IMR-90 (cell line): ENCODE results near the gene ADCY4. TPM values are rescaled to one million over a fixed set of nuclear protein-coding genes. Genes with fewer than 3 reads are reported as not detected.

Experiments
- ATAC-seq: fragments of 200-7000 bp; cut with Tn5 transposase; 2 replicates; pipeline ENCODE4 v1.9.1; 2020; ENCODE audit warnings: low read depth, mild to moderate bottlenecking, moderate library complexity
- BruUV-seq: library from RNA; stranded (reverse); fragments of 400-500 nt; replicated peaks from 2 replicates; lab custom pipeline; 2021; lab: Mats Ljungman, UMichigan
- CTCF ChIA-PET: fragments of 300-600 bp; formaldehyde crosslinking; extraction: SDS; loops from one replicate; lab custom pipeline; 2021; ENCODE audit warnings: antibody characterized with exemption; lab: Yijun Ruan, JAX
- POLR2A ChIA-PET: fragments of 300-600 bp; sonication (Branson Sonifier 250); formaldehyde crosslinking; loops from one replicate; lab custom pipeline; 2022; ENCODE audit warnings: antibody characterized with exemption; ENCODE audit not compliant: unreplicated experiment; lab: Charles Lee
- DNase-seq: peaks from one replicate; pipeline ENCODE4 v3.0.0; 2013
- H2AFZ ChIP-seq: replicated peaks from 2 replicates; pipeline ENCODE3; 2013; ENCODE audit warnings: low read length, mild to moderate bottlenecking; ENCODE audit not compliant: poor library complexity
- H2AK5ac ChIP-seq: 2 replicates; pipeline ENCODE4 v1.6.1; 2013; ENCODE audit warnings: low read depth, low read length, inconsistent platforms
- H2AK9ac ChIP-seq: replicated peaks from 2 replicates; pipeline ENCODE3; 2013; ENCODE audit warnings: mild to moderate bottlenecking, low read depth, low read length, moderate library complexity; ENCODE audit not compliant: poor library complexity
- H2BK120ac ChIP-seq: 2 replicates; pipeline ENCODE4 v1.6.1; 2013; ENCODE audit warnings: low read depth, low read length, inconsistent platforms
- H2BK15ac ChIP-seq: 3 replicates; pipeline ENCODE4 v1.6.1; 2013; ENCODE audit warnings: low read depth, low read length, inconsistent platforms
- H2BK20ac ChIP-seq: 2 replicates; pipeline ENCODE4 v1.6.1; 2013; ENCODE audit warnings: low read depth, mild to moderate bottlenecking, inconsistent platforms, low read length, moderate library complexity
- H2BK5ac ChIP-seq: 2 replicates; pipeline ENCODE4 v1.6.1; 2013; ENCODE audit warnings: mild to moderate bottlenecking, low read depth, low read length, inconsistent platforms; ENCODE audit not compliant: poor library complexity, severe bottlenecking
- H3K14ac ChIP-seq: replicated peaks from 2 replicates; pipeline ENCODE4 v1.6.1; 2013; ENCODE audit warnings: low read depth, low read length, inconsistent platforms
- H3K18ac ChIP-seq: 2 replicates; pipeline ENCODE4 v1.6.1; 2013; ENCODE audit warnings: low read depth, low read length, control low read depth
- H3K23ac ChIP-seq: 2 replicates; pipeline ENCODE4 v1.6.1; 2013; ENCODE audit warnings: low read depth, low read length, inconsistent platforms
- H3K27ac ChIP-seq: 2 replicates; pipeline ENCODE4 v1.5.1; 2013; ENCODE audit warnings: mild to moderate bottlenecking, control low read depth, low read length; ENCODE audit not compliant: insufficient read depth
- H3K27me3 ChIP-seq: 2 replicates; pipeline ENCODE4 v1.6.1; 2013; ENCODE audit warnings: low read length; ENCODE audit not compliant: control insufficient read depth, insufficient read depth
- H3K36me3 ChIP-seq: 2 replicates; pipeline ENCODE4 v1.6.1; 2013; ENCODE audit warnings: low read length, mixed read lengths; ENCODE audit not compliant: control insufficient read depth, insufficient read depth
- H3K4ac ChIP-seq: 2 replicates; pipeline ENCODE4 v1.6.1; 2013; ENCODE audit warnings: low read depth, low read length, inconsistent platforms
- H3K4me1 ChIP-seq: 2 replicates; pipeline ENCODE4 v1.6.1; 2013; ENCODE audit warnings: low read length, mixed read lengths; ENCODE audit not compliant: control insufficient read depth, insufficient read depth
- H3K4me2 ChIP-seq: 2 replicates; pipeline ENCODE4 v1.6.1; 2013; ENCODE audit warnings: low read depth, mild to moderate bottlenecking, control low read depth, low read length, moderate library complexity
- H3K4me3 ChIP-seq: 2 replicates; pipeline ENCODE4 v1.5.1; 2013; ENCODE audit warnings: low read depth, mild to moderate bottlenecking, control low read depth, low read length, moderate library complexity; ENCODE audit not compliant: insufficient read depth
- H3K56ac ChIP-seq: 2 replicates; pipeline ENCODE4 v1.6.1; 2013; ENCODE audit warnings: low read length, inconsistent platforms; ENCODE audit not compliant: insufficient read depth; ENCODE audit errors: extremely low read depth
- H3K79me1 ChIP-seq, 2 experiments: 2 replicates each; pipeline ENCODE4 v1.6.1; 2013; ENCODE audit warnings: low read length in 2 of 2, inconsistent platforms in 1 of 2, low read depth in 1 of 2
- H3K9ac ChIP-seq: 2 replicates; pipeline ENCODE4 v1.6.1; 2013; ENCODE audit warnings: low read depth, low read length, control low read depth
- H3K9me1 ChIP-seq: 2 replicates; pipeline ENCODE4 v1.6.1; 2013; ENCODE audit warnings: low read length, inconsistent platforms; ENCODE audit not compliant: insufficient read depth
- H3K9me3 ChIP-seq: 2 replicates; pipeline ENCODE4 v1.6.1; 2013; ENCODE audit warnings: low read length; ENCODE audit not compliant: control insufficient read depth, insufficient read depth
- H4K20me1 ChIP-seq: 2 replicates; pipeline ENCODE4 v1.6.1; 2013; ENCODE audit warnings: low read length, inconsistent platforms; ENCODE audit not compliant: insufficient read depth
- H4K5ac ChIP-seq: 2 replicates; pipeline ENCODE4 v1.6.1; 2013; ENCODE audit warnings: mild to moderate bottlenecking, low read depth, low read length, control low read depth
- H4K8ac ChIP-seq, 2 experiments: 2 replicates each; pipeline ENCODE4 v1.6.1; 2013; ENCODE audit warnings: low read depth in 2 of 2, low read length in 2 of 2, control low read depth in 1 of 2, inconsistent platforms in 1 of 2
- H4K91ac ChIP-seq: 2 replicates; pipeline ENCODE4 v1.6.1; 2013; ENCODE audit warnings: low read depth, low read length, inconsistent platforms; ENCODE audit not compliant: insufficient read depth
- CHD1 ChIP-seq: IDR thresholded peaks from 2 replicates; pipeline ENCODE4 v1.6.1; 2012; ENCODE audit warnings: low read depth, low read length, improper control_type of control experiment
- CTCF ChIP-seq: conservative IDR thresholded peaks from 2 replicates; pipeline ENCODE4 v1.5.1; 2012; ENCODE audit warnings: mild to moderate bottlenecking, low read depth, low read length, improper control_type of control experiment
- RFX5 ChIP-seq: IDR thresholded peaks from 2 replicates; pipeline ENCODE4 v1.8.0; 2012; ENCODE audit warnings: low read depth, mild to moderate bottlenecking, low read length, moderate library complexity
- SMC3 ChIP-seq: fragments of 150-350 bp; IDR thresholded peaks from 2 replicates; pipeline ENCODE4 v1.6.1; 2016; ENCODE audit warnings: low read depth, mild to moderate bottlenecking, antibody characterized with exemption, low read length, moderate library complexity
- WGBS, 2 experiments: methylation state at CpG; one replicate each; pipeline versions ENCODE4 v1.1.5 to v1.1.7; 2013; ENCODE audit warnings: missing lambda C conversion rate in 2 of 2; ENCODE audit not compliant: insufficient read length in 1 of 2; ENCODE audit errors: extremely low coverage in 2 of 2; 5-methylcytosine and 5-hydroxymethylcytosine counted together
- dilution Hi-C: fragments of 300-500 bp; cut with HindIII; formaldehyde crosslinking; loops from one replicate; pipeline ENCODE4 v1.14.3; 2018; ENCODE audit warnings: low sequenced_read_pairs; ENCODE audit not compliant: unreplicated experiment
- in situ Hi-C: fragments of 300-500 bp; cut with MboI; formaldehyde crosslinking; loops from 3 replicates; pipeline ENCODE4 v1.14.3; 2019; ENCODE audit warnings: low sequenced_read_pairs, inconsistent platforms, mixed read lengths
- intact Hi-C: fragments of 100-400 bp; cut with micrococcal nuclease; formaldehyde crosslinking; loops from 2 replicates; pipeline ENCODE4 v1.10.0; 2022
- polyA plus RNA-seq, 3 experiments: library from polyadenylated mRNA; depleted of rRNA; stranded (reverse); fragments of >200 nt; gene quantifications; 2 replicates each; pipeline ENCODE4 v1.2.3, GENCODE V29; 2012; ENCODE audit warnings: low replicate concordance in 1 of 3
- total RNA-seq: library from RNA; depleted of rRNA; stranded (reverse); fragments of >200 nt; gene quantifications from 2 replicates; pipeline ENCODE4 v1.2.3, GENCODE V29; 2012

The ADCY4 gene
- total and polyA plus RNA-seq, 2 of the 4 experiments (the other 2 are of a cell fraction): not detected

- Histone ChIP-seq H3K4me2 (no peak overlapping the region), H3K36me3 (no peaks in the 10 kb centered on the region), H3K27ac (no peak overlapping the region), H3K56ac (no peak overlapping the region), H3K18ac (no peak overlapping the region), H3K14ac (no peak overlapping the region), H4K20me1 (no peaks in the 10 kb centered on the region), H4K91ac (no peak overlapping the region), H3K4me1 (peaks cover 3% of the 10 kb centered on the region), H3K23ac (no peak overlapping the region), H3K9me1 (no peaks in the 10 kb centered on the region), H2BK15ac (no peak overlapping the region), H2BK120ac (no peak overlapping the region), H3K4me3 (no peak overlapping the region), H2AFZ (no peak overlapping the region), H2AK9ac (no peak overlapping the region), H2BK20ac (no peak overlapping the region), H3K4ac (no peak overlapping the region), H2AK5ac (no peak overlapping the region), H3K9ac (no peak overlapping the region), H4K8ac (no peak overlapping the region), H3K27me3 (peaks cover 41% of the 10 kb centered on the region), H3K9me3 (no peaks in the 10 kb centered on the region), H4K5ac (no peak overlapping the region), H2BK5ac (no peak overlapping the region), H3K79me1 (no peaks in the 10 kb centered on the region)
- no peak for TF ChIP-seq CTCF
- no peak for TF ChIP-seq RFX5
- no peak for TF ChIP-seq SMC3
- TF ChIP-seq CHD1: no peak
- intact Hi-C loops: no loop called here
- ATAC-seq (no peak), DNase-seq (no peak)
- 0% methylated on average over 1 of the region's 1 CpG; no CpG with 5 or more reads in 1 of the 2 experiments for WGBS, 2 experiments
- dilution Hi-C loops: no loop called here
- in situ Hi-C loops: no loop called here
- BruUV-seq: no TSS peak
- ChIA-PET CTCF (interaction anchor here (1.2 kb wide), 2 partner anchors 10 to 14 kb away, joined by 4 to 6 read pairs; no protein-coding TSS in a partner anchor), POLR2A (no interaction called here)
These were observed 12.3 kb upstream of the ADCY4 start for GRCh38 chr14:24347134-24347533.
